ENCODE data around the gene PLTP. TPM values are rescaled to one million over a fixed set of nuclear protein-coding genes. Genes with fewer than 3 reads are reported as not detected.

Gene PLTP
- polyA plus RNA-seq, 1 donor from 2014 or later, result 7.0 TPM

DNA sequence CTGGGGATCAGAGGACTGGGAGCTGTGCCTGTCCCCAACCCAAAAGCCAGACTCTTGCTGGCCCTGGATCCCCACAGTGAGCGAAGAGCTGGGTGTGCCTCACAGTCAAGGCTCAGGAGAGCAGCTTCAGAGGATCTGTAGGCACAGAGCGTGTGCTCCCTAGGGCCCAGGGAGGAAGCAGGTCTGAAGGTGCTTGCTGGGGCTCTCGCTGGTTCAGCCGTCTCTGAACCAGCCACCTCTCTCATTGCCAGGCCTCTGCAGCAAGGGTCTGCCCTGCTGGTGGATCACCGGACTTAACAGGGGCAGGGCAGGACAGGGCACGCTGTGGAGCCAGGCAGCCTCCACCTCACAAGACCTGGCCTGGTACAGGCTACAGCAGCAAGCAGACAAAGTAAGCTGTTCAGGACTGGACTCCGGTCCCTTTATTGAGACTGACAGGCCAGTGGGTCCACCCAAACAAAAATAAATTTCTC lies 36.3 kb upstream of the PLTP start:
- Histone ChIP-seq H3K79me2 (replicated peaks; ENCODE audit: insufficient read depth, low read length) (no peaks in the 10 kb centered on the region), H3K27me3 (ENCODE audit: insufficient read depth, low read depth, low read length) (no peaks in the 10 kb centered on the region), H3K4me3 (ENCODE audit: low read length) (no peak overlapping the region), H3K9me2 (ENCODE audit: insufficient read depth, low read length) (no peaks in the 10 kb centered on the region), H4K20me1 (ENCODE audit: insufficient read depth) (no peaks in the 10 kb centered on the region), H3K4me2 (ENCODE audit: low read length) (no peak overlapping the region), H3K36me3 (ENCODE audit: insufficient read depth, low read length) (peaks cover 16% of the 10 kb centered on the region), H3K9me3 (ENCODE audit: low read length) (no peaks in the 10 kb centered on the region), H2AFZ (ENCODE audit: low read depth, low read length) (no peak overlapping the region), H3F3A (ENCODE audit: insufficient read depth, low read length, poor library complexity, severe bottlenecking) (no peaks in the 10 kb centered on the region), H3K27ac (ENCODE audit: low read length) (no peak overlapping the region), H3K9ac (ENCODE audit: low read length) (no peak overlapping the region)
- no peak for TF ChIP-seq REST (IDR thresholded peaks at IDR 0.05; ENCODE audit: borderline replicate concordance)
- no peak for TF ChIP-seq SMC3 (conservative IDR thresholded peaks at IDR 0.05; ENCODE audit: poor library complexity)
- no peak for TF ChIP-seq EP300 (conservative IDR thresholded peaks at IDR 0.05; ENCODE audit: poor library complexity, severe bottlenecking)
- TF ChIP-seq POLR2AphosphoS5 (IDR thresholded peaks at IDR 0.05), result no peak
- TF ChIP-seq EZH2 (IDR thresholded peaks at IDR 0.05; ENCODE audit: borderline replicate concordance, insufficient read depth, low read length, poor library complexity, severe bottlenecking), result no peak
- TF ChIP-seq MXI1 (conservative IDR thresholded peaks at IDR 0.05; ENCODE audit: poor library complexity, severe bottlenecking), result no peak
- no peak for TF ChIP-seq RAD21 (conservative IDR thresholded peaks at IDR 0.05)
- TF ChIP-seq CTCF (IDR thresholded peaks at IDR 0.05; ENCODE audit: poor library complexity, severe bottlenecking), result no peak
- no peak for TF ChIP-seq TAF1 (IDR thresholded peaks at IDR 0.05; ENCODE audit: low read depth)

GRCh38 chr20:45947110-45947866 lies 35.3 kb upstream of the PLTP start:
- Histone ChIP-seq H3F3A (ENCODE audit: insufficient read depth, low read length, poor library complexity, severe bottlenecking) (no peaks in the 10 kb centered on the region), H3K9me3 (ENCODE audit: low read length) (no peaks in the 10 kb centered on the region), H3K27ac (ENCODE audit: low read length) (no peak overlapping the region), H3K4me2 (ENCODE audit: low read length) (no peak overlapping the region), H3K79me2 (replicated peaks; ENCODE audit: insufficient read depth, low read length) (no peaks in the 10 kb centered on the region), H3K9ac (ENCODE audit: low read length) (no peak overlapping the region), H3K27me3 (ENCODE audit: insufficient read depth, low read depth, low read length) (no peaks in the 10 kb centered on the region), H3K4me3 (ENCODE audit: low read length) (no peak overlapping the region), H2AFZ (ENCODE audit: low read depth, low read length) (no peak overlapping the region), H4K20me1 (ENCODE audit: insufficient read depth) (no peaks in the 10 kb centered on the region), H3K9me2 (ENCODE audit: insufficient read depth, low read length) (no peaks in the 10 kb centered on the region), H3K36me3 (ENCODE audit: insufficient read depth, low read length) (peaks cover 16% of the 10 kb centered on the region)
- TF ChIP-seq POLR2AphosphoS5 (IDR thresholded peaks at IDR 0.05) (no peak), EP300 (conservative IDR thresholded peaks at IDR 0.05; ENCODE audit: poor library complexity, severe bottlenecking) (no peak), RAD21 (conservative IDR thresholded peaks at IDR 0.05) (no peak), EZH2 (IDR thresholded peaks at IDR 0.05; ENCODE audit: borderline replicate concordance, insufficient read depth, low read length, poor library complexity, severe bottlenecking) (no peak), MXI1 (conservative IDR thresholded peaks at IDR 0.05; ENCODE audit: poor library complexity, severe bottlenecking) (no peak), TAF1 (IDR thresholded peaks at IDR 0.05; ENCODE audit: low read depth) (no peak), CTCF (IDR thresholded peaks at IDR 0.05; ENCODE audit: poor library complexity, severe bottlenecking) (no peak), REST (IDR thresholded peaks at IDR 0.05; ENCODE audit: borderline replicate concordance) (no peak), SMC3 (conservative IDR thresholded peaks at IDR 0.05; ENCODE audit: poor library complexity) (no peak)

Measured in neural cell (in vitro differentiated cells).